OCI-LY7 (cell line): ENCODE data around the gene HSCB. TPM values are rescaled to one million over a fixed set of nuclear protein-coding genes. Genes with fewer than 3 reads are reported as not detected.
"Not testable (repeated sequence)": the region's sequence is repeated elsewhere in the genome, so short reads cannot be mapped to it uniquely, and the experiment has no call there.

Experiments
- BruUV-seq: library from RNA; stranded (reverse); fragments of 400-500 nt; replicated peaks from 2 replicates; lab custom pipeline; 2021; lab: Mats Ljungman, UMichigan
- CTCF ChIA-PET: fragments of 300-600 bp; sonication (Branson Sonifier 250); formaldehyde crosslinking; loops from one replicate; lab custom pipeline; 2022; ENCODE audit warnings: antibody characterized with exemption; ENCODE audit not compliant: unreplicated experiment; lab: Charles Lee
- POLR2A ChIA-PET: fragments of 300-600 bp; sonication (Branson Sonifier 250); formaldehyde crosslinking; loops from one replicate; lab custom pipeline; 2022; ENCODE audit warnings: antibody characterized with exemption; lab: Charles Lee
- DNase-seq: peaks from one replicate; pipeline ENCODE4 v3.0.0-alpha.2; 2015; ENCODE audit warnings: low spot score
- H2AFZ ChIP-seq: fragments of 200-600 bp; sonication (generic), shearing (Covaris generic); 2 replicates; pipeline ENCODE4 v1.6.1; 2014; ENCODE audit warnings: mild to moderate bottlenecking, antibody characterized with exemption, low read length, moderate library complexity
- H3K27ac ChIP-seq: fragments of 200-600 bp; sonication (generic); 2 replicates; pipeline ENCODE4 v1.5.1; 2014; ENCODE audit warnings: mixed run types, low read depth, mild to moderate bottlenecking, moderate library complexity, low read length, inconsistent platforms; ENCODE audit not compliant: poor library complexity, severe bottlenecking
- H3K36me3 ChIP-seq: fragments of 200-600 bp; sonication (generic); 2 replicates; pipeline ENCODE4 v1.6.1; 2014; ENCODE audit warnings: mild to moderate bottlenecking, antibody characterized with exemption, low read length, moderate library complexity, mixed read lengths; ENCODE audit not compliant: insufficient read depth
- H3K4me1 ChIP-seq: fragments of 200-600 bp; sonication (generic); 2 replicates; pipeline ENCODE4 v1.5.1; 2014; ENCODE audit warnings: mild to moderate bottlenecking, low read length; ENCODE audit not compliant: insufficient read depth, poor library complexity, severe bottlenecking
- H3K4me2 ChIP-seq: fragments of 200-600 bp; sonication (generic); 2 replicates; pipeline ENCODE4 v1.6.1; 2014; ENCODE audit warnings: mild to moderate bottlenecking, low read length
- H3K4me3 ChIP-seq: fragments of 200-600 bp; sonication (generic); 2 replicates; pipeline ENCODE4 v1.5.1; 2014; ENCODE audit warnings: mild to moderate bottlenecking, low read depth, low read length; ENCODE audit not compliant: poor library complexity, severe bottlenecking
- H3K79me2 ChIP-seq: fragments of 200-600 bp; sonication (generic); 2 replicates; pipeline ENCODE4 v1.6.1; 2016; ENCODE audit warnings: low read depth, mild to moderate bottlenecking, low read length, moderate library complexity, mixed read lengths; ENCODE audit not compliant: insufficient read depth
- H3K9me2 ChIP-seq: fragments of 200-600 bp; sonication (generic); 2 replicates; pipeline ENCODE4 v1.6.1; 2016; ENCODE audit warnings: mild to moderate bottlenecking, low read length, mixed read lengths; ENCODE audit not compliant: insufficient read depth
- H3K9me3 ChIP-seq: fragments of 200-600 bp; sonication (generic); 2 replicates; pipeline ENCODE4 v1.6.1; 2014; ENCODE audit warnings: mild to moderate bottlenecking, mixed run types, low read length, mixed read lengths
- H4K20me1 ChIP-seq: fragments of 200-600 bp; sonication (generic); 2 replicates; pipeline ENCODE4 v1.6.1; 2014; ENCODE audit warnings: mild to moderate bottlenecking, antibody characterized with exemption, low read length, moderate library complexity, mixed read lengths; ENCODE audit not compliant: insufficient read depth
- CTCF ChIP-seq: fragments of 200-600 bp; sonication (generic); conservative IDR thresholded peaks from 2 replicates; pipeline ENCODE4 v1.5.1; 2014; ENCODE audit warnings: mild to moderate bottlenecking, antibody characterized with exemption, low read length, moderate library complexity, mixed read lengths
- EZH2phosphoT487 ChIP-seq: fragments of 200-600 bp; sonication (generic); IDR thresholded peaks from 2 replicates; pipeline ENCODE4 v1.6.1; 2018; ENCODE audit warnings: low read depth, borderline replicate concordance, mild to moderate bottlenecking, mixed run types, antibody characterized with exemption, low read length, moderate library complexity, mixed read lengths
- intact Hi-C: fragments of 100-400 bp; cut with micrococcal nuclease; formaldehyde crosslinking; loops from one replicate; pipeline ENCODE4 v1.10.0; 2022; ENCODE audit not compliant: unreplicated experiment
- total RNA-seq, 2 experiments: library from RNA; depleted of rRNA in 1 of 2; stranded (reverse); fragments of >200 nt in 1 of 2; shearing (Covaris generic) in 1 of 2; gene quantifications; 2 replicates each; pipeline ENCODE4 v1.2.3, GENCODE V29; 2014 to 2022

Gene HSCB
- total RNA-seq, 2 experiments from 2014 or later: 17.2 to 23.4 TPM

DNA sequence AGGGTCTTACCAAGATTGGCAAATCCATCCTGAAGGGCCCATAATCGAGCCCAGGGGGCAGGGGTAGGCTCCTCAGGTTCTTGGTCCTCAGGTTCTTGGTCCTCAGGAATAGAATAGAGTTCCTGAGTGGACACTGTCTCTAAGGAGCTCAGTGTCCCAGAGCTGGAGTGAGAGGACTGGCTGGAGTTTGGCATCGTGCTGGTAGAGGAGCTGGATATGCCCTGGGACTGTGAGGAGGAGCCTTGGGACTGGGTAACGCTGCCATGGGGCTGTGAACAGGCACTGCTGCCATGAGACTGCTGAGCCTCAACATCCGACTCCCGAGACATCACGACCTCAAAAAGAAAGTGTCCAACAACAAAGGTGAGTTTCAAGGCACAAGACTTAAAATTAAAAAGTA is 7.4 kb upstream of the HSCB start:
- Histone ChIP-seq H4K20me1 (peaks cover 4% of the 10 kb centered on the region), H3K36me3 (peaks cover 50% of the 10 kb centered on the region), H2AFZ (no peak overlapping the region), H3K27ac (no peak overlapping the region), H3K79me2 (peaks cover 46% of the 10 kb centered on the region), H3K4me1 (no peaks in the 10 kb centered on the region), H3K9me3 (no peaks in the 10 kb centered on the region), H3K4me3 (no peak overlapping the region), H3K4me2 (no peak overlapping the region), H3K9me2 (no peaks in the 10 kb centered on the region)
- POLR2A ChIA-PET: no interaction called here
- TF ChIP-seq CTCF (no peak), EZH2phosphoT487 (no peak)
- intact Hi-C loops: no loop called here
- DNase-seq: no peak
- CTCF ChIA-PET: no interaction called here
- no TSS peak for BruUV-seq

DNA sequence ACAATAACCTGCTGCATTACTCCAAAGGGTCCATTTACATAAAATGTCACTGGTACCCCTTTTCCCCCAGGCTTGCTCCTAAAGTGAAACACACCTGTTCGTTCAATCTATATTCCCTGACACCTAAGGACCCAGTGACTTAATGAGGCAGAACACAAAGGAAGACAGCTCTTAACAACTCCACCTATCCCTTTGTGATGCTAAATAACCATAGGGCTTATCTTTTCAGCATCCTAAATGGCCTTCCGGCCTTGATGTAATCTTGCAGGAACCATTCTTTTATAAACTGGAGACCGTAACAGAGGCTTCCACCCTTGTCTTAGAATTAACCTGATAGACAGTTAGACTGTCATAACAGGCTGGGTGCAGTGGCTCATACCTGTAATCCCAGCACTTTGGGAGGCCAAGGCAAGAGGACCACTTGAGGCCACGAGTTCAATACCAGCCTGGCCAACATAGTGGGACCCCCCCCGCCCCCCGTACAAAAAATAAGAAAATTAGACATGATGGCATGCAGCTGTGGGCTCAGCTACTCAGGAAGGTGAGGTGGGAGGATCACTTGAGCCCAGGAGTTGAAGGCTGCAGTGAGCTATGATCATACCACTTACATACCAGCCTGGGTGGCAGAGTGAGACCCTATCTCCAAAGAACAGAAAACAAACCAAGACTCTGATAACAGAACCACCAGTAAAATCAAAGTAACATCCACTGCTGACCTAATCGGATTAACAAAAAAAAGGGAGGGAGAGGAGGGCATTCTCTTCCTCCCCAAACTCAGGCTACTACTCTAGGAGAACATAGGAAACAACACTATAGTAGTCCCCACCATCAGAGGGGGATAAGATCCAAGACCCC is 5.3 kb upstream of the HSCB start:
- H3K36me3 ChIP-seq: peaks cover 50% of the 10 kb centered on the region
- H3K79me2 ChIP-seq: peaks cover 66% of the 10 kb centered on the region
- no peaks in the 10 kb centered on the region for H3K9me3 ChIP-seq
- ChIA-PET POLR2A (interaction anchor here (0.6 to 0.7 kb wide), 2 partner anchors 159 to 447 kb away, joined by 3 read pairs; no protein-coding TSS in a partner anchor), CTCF (no interaction called here)
- no peak for DNase-seq
- H4K20me1 ChIP-seq: peaks cover 4% of the 10 kb centered on the region
- BruUV-seq: no TSS peak
- TF ChIP-seq CTCF: no peak
- H2AFZ ChIP-seq: no peak overlapping the region
- intact Hi-C loops: no loop called here
- H3K4me2 ChIP-seq: no peak overlapping the region
- no peak overlapping the region for H3K27ac ChIP-seq
- H3K4me3 ChIP-seq: no peak overlapping the region
- no peaks in the 10 kb centered on the region for H3K9me2 ChIP-seq
- peaks cover 12% of the 10 kb centered on the region for H3K4me1 ChIP-seq

- BruUV-seq: no TSS peak
- intact Hi-C loops: no loop called here
Measured at GRCh38 chr22:28737701-28738100, 4.1 kb upstream of the HSCB start.

GRCh38 chr22:28738876-28739275 is 3.0 kb upstream of the HSCB start:
- intact Hi-C loops, H3K9me3 ChIP-seq, H3K9me2 ChIP-seq, H3K4me2 ChIP-seq, H4K20me1 ChIP-seq, H3K27ac ChIP-seq, CTCF ChIA-PET, POLR2A ChIA-PET, DNase-seq, H3K4me3 ChIP-seq, BruUV-seq, H2AFZ ChIP-seq: not testable (repeated sequence)
- peaks cover 21% of the 10 kb centered on the region for H3K4me1 ChIP-seq
- H3K79me2 ChIP-seq: peaks cover 76% of the 10 kb centered on the region
- peaks cover 37% of the 10 kb centered on the region for H3K36me3 ChIP-seq

More at GRCh38 chr22:28737701-28738100, 4.1 kb upstream of the HSCB start:
- Histone ChIP-seq H3K36me3 (peaks cover 45% of the 10 kb centered on the region), H3K27ac (no peak overlapping the region), H3K79me2 (peaks cover 68% of the 10 kb centered on the region), H3K9me2 (no peaks in the 10 kb centered on the region), H2AFZ (no peak overlapping the region), H3K4me1 (peaks cover 12% of the 10 kb centered on the region), H3K4me3 (no peak overlapping the region), H4K20me1 (peaks cover 4% of the 10 kb centered on the region), H3K9me3 (no peaks in the 10 kb centered on the region), H3K4me2 (no peak overlapping the region)
- CTCF ChIA-PET: no interaction called here
- no peak for DNase-seq
- TF ChIP-seq EZH2phosphoT487: no peak
- no peak for TF ChIP-seq CTCF
- POLR2A ChIA-PET: no interaction called here
